Rectal smooth muscle tissue (tissue), 1 donor: ENCODE results near the gene OVCH2.
"Not testable (repeated sequence)": the region's sequence is repeated elsewhere in the genome, so short reads cannot be mapped to it uniquely, and the experiment has no call there.

Experiments
- H3K27ac ChIP-seq: one replicate; pipeline ENCODE4 v1.7.0; 2013; ENCODE audit warnings: low read depth, low read length, inconsistent platforms
- H3K27me3 ChIP-seq: one replicate; pipeline ENCODE4 v1.7.0; 2013; ENCODE audit warnings: low read length; ENCODE audit not compliant: control insufficient read depth, insufficient read depth
- H3K36me3 ChIP-seq: one replicate; pipeline ENCODE4 v1.7.0; 2013; ENCODE audit warnings: low read length; ENCODE audit not compliant: control insufficient read depth, insufficient read depth
- H3K4me1 ChIP-seq: one replicate; pipeline ENCODE4 v1.7.0; 2013; ENCODE audit warnings: low read length; ENCODE audit not compliant: control insufficient read depth, insufficient read depth
- H3K4me3 ChIP-seq: one replicate; pipeline ENCODE4 v1.7.0; 2013; ENCODE audit warnings: low read length
- H3K9ac ChIP-seq: one replicate; pipeline ENCODE4 v1.7.0; 2013; ENCODE audit warnings: low read length

OVCH2 gene

GRCh38 chr11:7668464-7668863 lies 37.8 kb downstream of the OVCH2 start:
- peaks cover 5% of the 10 kb centered on the region for H3K36me3 ChIP-seq
- no peaks in the 10 kb centered on the region for H3K4me1 ChIP-seq
- H3K9ac ChIP-seq: no peak overlapping the region
- no peaks in the 10 kb centered on the region for H3K27me3 ChIP-seq
- no peak overlapping the region for H3K4me3 ChIP-seq
- no peak overlapping the region for H3K27ac ChIP-seq

- H3K4me3 ChIP-seq: no peak overlapping the region
- H3K27ac ChIP-seq: no peak overlapping the region
- no peak overlapping the region for H3K9ac ChIP-seq
- peaks cover 5% of the 10 kb centered on the region for H3K36me3 ChIP-seq
- H3K27me3 ChIP-seq: no peaks in the 10 kb centered on the region
- no peaks in the 10 kb centered on the region for H3K4me1 ChIP-seq
These were observed 38.8 kb downstream of the OVCH2 start for GRCh38 chr11:7667460-7667859.

DNA sequence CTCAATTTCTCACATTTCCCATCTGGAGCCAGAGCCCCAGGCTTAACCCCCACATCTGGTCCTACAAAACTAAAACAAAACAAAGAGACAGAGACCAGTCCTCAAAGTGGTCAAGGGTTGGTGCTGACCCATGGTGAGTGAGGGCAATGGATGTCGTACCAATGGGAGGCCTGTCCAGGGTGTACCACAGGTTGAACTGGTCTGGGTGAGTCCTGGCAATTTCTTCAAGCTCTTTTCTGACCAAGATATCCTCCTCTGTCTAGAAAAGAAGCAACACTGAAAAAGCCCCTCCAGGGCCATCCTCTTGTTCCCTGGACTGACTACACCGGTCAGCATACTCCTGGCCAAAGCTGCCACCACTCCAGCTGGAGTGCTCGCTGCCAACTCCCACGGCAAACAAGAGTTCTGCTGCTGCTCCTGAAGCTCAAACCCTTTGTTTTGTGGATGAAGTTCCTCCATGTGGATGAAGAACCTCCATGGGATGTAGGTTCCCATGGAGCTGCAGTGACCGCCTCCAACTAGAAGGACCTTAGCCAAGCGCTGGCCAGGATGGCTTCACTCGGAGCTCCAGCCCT lies 39.9 kb downstream of the OVCH2 start:
- H3K4me1 ChIP-seq: no peaks in the 10 kb centered on the region
- H3K27me3 ChIP-seq: no peaks in the 10 kb centered on the region
- no peak overlapping the region for H3K27ac ChIP-seq
- H3K36me3 ChIP-seq: peaks cover 5% of the 10 kb centered on the region
- H3K4me3 ChIP-seq: no peak overlapping the region
- H3K9ac ChIP-seq: no peak overlapping the region

- Histone ChIP-seq H3K9ac (no peak overlapping the region), H3K27me3 (no peaks in the 10 kb centered on the region), H3K36me3 (peaks cover 5% of the 10 kb centered on the region), H3K27ac (no peak overlapping the region), H3K4me3 (no peak overlapping the region), H3K4me1 (no peaks in the 10 kb centered on the region)
These were observed 40.6 kb downstream of the OVCH2 start for GRCh38 chr11:7665473-7666291.

DNA sequence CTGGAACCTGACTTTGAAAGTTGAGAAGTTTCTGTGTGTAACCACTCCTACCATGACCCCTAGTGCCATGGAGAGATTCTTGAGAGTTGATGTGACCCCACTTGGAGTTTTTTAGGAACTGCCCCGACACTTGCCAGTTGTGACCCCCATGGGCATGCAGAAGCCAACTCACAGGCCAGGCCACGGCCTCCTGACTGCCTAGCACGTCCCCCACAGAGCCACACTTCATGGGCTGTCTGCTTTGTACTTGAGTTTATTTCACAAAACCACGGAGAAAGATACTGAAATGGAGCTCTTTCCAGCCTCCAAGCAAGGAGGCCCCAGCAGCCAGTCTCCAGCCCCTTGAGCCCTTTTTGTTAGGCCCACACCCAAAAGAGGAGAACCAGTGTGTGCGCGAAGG lies 41.4 kb downstream of the OVCH2 start:
- H3K27ac ChIP-seq: no peak overlapping the region

GRCh38 chr11:7663531-7663930 lies 42.7 kb downstream of the OVCH2 start:
- H3K27ac ChIP-seq, H3K36me3 ChIP-seq, H3K4me1 ChIP-seq, H3K27me3 ChIP-seq, H3K9ac ChIP-seq, H3K4me3 ChIP-seq: not testable (repeated sequence)

More for the DNA sequence above, 41.4 kb downstream of the OVCH2 start:
- H3K27me3 ChIP-seq: no peaks in the 10 kb centered on the region
- peaks cover 5% of the 10 kb centered on the region for H3K36me3 ChIP-seq
- no peak overlapping the region for H3K9ac ChIP-seq
- H3K4me3 ChIP-seq: no peak overlapping the region
- H3K4me1 ChIP-seq: no peaks in the 10 kb centered on the region

GRCh38 chr11:7657306-7658025 lies 48.8 kb downstream of the OVCH2 start:
- H3K27ac ChIP-seq: no peak overlapping the region
- H3K4me1 ChIP-seq: no peaks in the 10 kb centered on the region
- peaks cover 15% of the 10 kb centered on the region for H3K36me3 ChIP-seq
- no peak overlapping the region for H3K4me3 ChIP-seq
- H3K27me3 ChIP-seq: no peaks in the 10 kb centered on the region
- no peak overlapping the region for H3K9ac ChIP-seq

DNA sequence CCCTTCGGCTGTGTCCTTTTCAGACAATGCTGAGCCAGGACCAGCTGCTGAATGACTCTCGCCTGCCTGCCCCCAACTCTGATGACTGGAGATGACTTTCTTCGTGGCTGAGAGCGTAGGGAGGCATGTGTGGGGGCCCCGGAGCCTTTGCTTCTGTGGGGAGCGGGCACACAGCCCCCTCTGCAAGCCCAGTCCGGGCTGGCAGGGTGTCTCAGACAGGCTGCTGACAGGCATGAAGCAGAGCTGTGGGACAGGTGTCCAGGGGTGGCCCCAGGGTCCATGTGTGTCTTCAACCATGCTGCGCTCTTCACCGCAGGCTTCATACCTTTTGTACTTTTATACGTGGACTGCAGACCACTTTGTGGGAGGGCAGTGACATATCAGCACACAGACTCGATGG lies 49.6 kb downstream of the OVCH2 start:
- H3K9ac ChIP-seq: no peak overlapping the region
- H3K4me3 ChIP-seq: no peak overlapping the region
- no peaks in the 10 kb centered on the region for H3K4me1 ChIP-seq
- H3K36me3 ChIP-seq: peaks cover 19% of the 10 kb centered on the region
- H3K27me3 ChIP-seq: no peaks in the 10 kb centered on the region
- H3K27ac ChIP-seq: no peak overlapping the region

DNA sequence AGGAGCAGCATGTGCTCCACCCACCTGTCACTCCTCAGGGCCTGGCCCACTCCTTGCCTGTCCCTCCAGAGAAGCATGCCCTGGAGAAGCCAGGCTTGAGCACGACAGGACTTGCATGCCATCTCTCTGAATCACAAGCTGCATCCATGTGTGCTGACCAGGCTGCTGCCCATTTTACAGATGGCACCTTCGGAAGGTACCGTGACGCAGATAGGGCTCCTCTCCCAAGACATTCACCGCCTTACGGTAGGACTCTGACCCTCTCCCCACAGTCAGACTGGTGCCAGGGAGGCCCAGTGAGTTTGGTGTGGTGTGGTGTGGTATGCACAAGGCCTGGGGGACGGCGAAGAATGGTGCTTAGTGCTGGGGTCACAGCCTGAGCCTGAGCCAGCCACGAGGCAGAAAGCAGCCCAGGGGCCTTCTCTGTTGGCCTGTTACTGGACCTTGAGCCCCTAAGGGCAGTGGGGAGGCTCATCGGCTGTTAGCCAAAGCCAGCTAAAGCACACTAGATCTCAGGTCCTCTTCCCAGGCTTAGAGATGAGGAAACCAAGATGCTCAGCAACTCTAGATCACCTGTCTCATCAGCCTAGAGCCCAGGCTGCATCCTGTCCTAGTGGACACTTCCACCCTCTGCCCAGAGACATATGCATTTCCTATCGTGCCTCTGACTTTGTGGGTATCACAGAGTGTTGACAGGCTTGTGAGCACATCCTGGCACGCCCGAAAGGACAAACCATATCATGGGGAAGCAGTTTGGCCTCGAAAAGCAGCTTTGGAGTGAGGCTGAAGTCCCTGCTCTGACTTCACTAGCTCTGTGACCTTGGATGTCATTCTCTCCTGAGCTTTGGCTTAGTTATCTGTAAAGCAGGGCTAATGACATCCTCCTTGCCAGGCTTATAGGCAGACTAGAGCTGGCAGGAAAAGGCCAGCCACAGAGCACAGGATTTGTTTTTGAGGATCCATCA lies 50.7 kb downstream of the OVCH2 start:
- Histone ChIP-seq H3K4me1 (no peaks in the 10 kb centered on the region), H3K27ac (no peak overlapping the region), H3K36me3 (peaks cover 26% of the 10 kb centered on the region), H3K9ac (no peak overlapping the region), H3K27me3 (no peaks in the 10 kb centered on the region), H3K4me3 (no peak overlapping the region)

DNA sequence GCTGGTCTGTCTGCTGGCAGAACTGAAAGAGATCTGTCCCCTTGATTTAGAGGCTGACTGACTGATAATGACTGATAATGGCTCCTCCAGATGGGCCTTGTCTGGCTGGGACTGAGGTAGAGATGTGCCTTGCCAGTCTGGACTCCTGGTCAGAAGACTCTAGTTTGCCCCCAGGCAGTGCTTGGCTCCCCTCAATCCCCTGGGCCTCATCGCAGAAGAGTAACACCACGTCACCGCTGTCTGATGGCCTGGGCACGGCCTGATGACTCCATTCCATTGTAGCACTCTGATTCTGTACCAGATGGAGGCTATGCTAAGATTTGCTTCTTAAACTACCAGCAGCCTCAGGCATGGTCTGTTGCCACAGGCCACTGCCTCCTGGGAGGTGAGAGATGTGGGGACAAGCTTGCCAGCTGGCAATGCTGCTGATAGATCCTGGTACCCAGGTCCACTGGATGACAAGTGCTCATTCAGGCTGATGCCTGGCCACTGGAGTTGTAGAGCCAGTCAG lies 52.0 kb downstream of the OVCH2 start:
- Histone ChIP-seq H3K9ac (no peak overlapping the region), H3K4me3 (no peak overlapping the region), H3K36me3 (peaks cover 26% of the 10 kb centered on the region), H3K27me3 (no peaks in the 10 kb centered on the region), H3K4me1 (no peaks in the 10 kb centered on the region), H3K27ac (no peak overlapping the region)

GRCh38 chr11:7651700-7652099 lies 54.6 kb downstream of the OVCH2 start:
- Histone ChIP-seq H3K36me3 (peaks cover 31% of the 10 kb centered on the region), H3K9ac (no peak overlapping the region), H3K27ac (no peak overlapping the region)

GRCh38 chr11:7651140-7651551 lies 55.1 kb downstream of the OVCH2 start:
- Histone ChIP-seq H3K27ac (no peak overlapping the region), H3K4me3 (no peak overlapping the region), H3K27me3 (no peaks in the 10 kb centered on the region), H3K4me1 (no peaks in the 10 kb centered on the region), H3K9ac (no peak overlapping the region), H3K36me3 (peaks cover 31% of the 10 kb centered on the region)

More at GRCh38 chr11:7651700-7652099, 54.6 kb downstream of the OVCH2 start:
- H3K27me3 ChIP-seq: no peaks in the 10 kb centered on the region
- H3K4me3 ChIP-seq: no peak overlapping the region
- H3K4me1 ChIP-seq: no peaks in the 10 kb centered on the region
